Lower leg skin (tissue), 3 donors: ENCODE measurements around the gene GPR21.

Experiments used
- CTCF ChIP-seq, 3 donors: fragments of 450-650 bp; IDR thresholded peaks; one replicate each; pipeline ENCODE4 v1.5.1; 2016; ENCODE audit warnings: antibody characterized with exemption in 3 of 3, mild to moderate bottlenecking in 3 of 3, moderate library complexity in 2 of 3
- POLR2A ChIP-seq, 2 donors: fragments of 450-650 bp; IDR thresholded peaks; one replicate each; pipeline ENCODE4 v1.6.1; 2016 to 2017; ENCODE audit warnings: antibody characterized with exemption in 2 of 2, mild to moderate bottlenecking in 1 of 2, moderate library complexity in 1 of 2

GRCh38 chr9:123053046-123053445 lies 19.6 kb downstream of the GPR21 start:
- TF ChIP-seq CTCF (IDR thresholded peaks at IDR 0.05) (no peak), POLR2A (IDR thresholded peaks at IDR 0.05) (no peak)
